K562 (cell line): ENCODE results near the gene SLC2A8. TPM values are rescaled to one million over a fixed set of nuclear protein-coding genes. Genes with fewer than 3 reads are reported as not detected.

Experiments used
- ATF1 ChIP-seq, 2 experiments: fragments of 450-650 bp in 1 of 2; IDR thresholded peaks; 2 replicates each; pipeline ENCODE4 v1.6.1; 2016; ENCODE audit warnings: missing compliant biosample characterization in 1 of 2, missing genetic modification characterization in 1 of 2
- CCAR2 ChIP-seq: fragments of 200-400 bp; formaldehyde crosslinking; IDR thresholded peaks from 2 replicates; pipeline ENCODE4 v1.6.1; 2017; ENCODE audit warnings: mild to moderate bottlenecking, low read depth, low read length
- ERF ChIP-seq: fragments of 450-650 bp; formaldehyde crosslinking; IDR thresholded peaks from 2 replicates; pipeline ENCODE4 v1.4.0; 2020; ENCODE audit warnings: mild to moderate bottlenecking, mixed read lengths
- FOS ChIP-seq: IDR thresholded peaks from 3 replicates; pipeline ENCODE4 v1.6.1; 2011; ENCODE audit not compliant: insufficient read length; ENCODE audit errors: extremely low read depth
- FOXK1 ChIP-seq: sonication (generic); formaldehyde crosslinking; IDR thresholded peaks from 2 replicates; pipeline ENCODE4 v1.8.0; 2022; ENCODE audit warnings: missing genetic modification reagents, mild to moderate bottlenecking, borderline replicate concordance
- MCM2 ChIP-seq: fragments of 450-650 bp; IDR thresholded peaks from 2 replicates; pipeline ENCODE4 v1.6.1; 2017; ENCODE audit warnings: low read depth, mild to moderate bottlenecking
- NFRKB ChIP-seq: fragments of 450-650 bp; IDR thresholded peaks from 2 replicates; pipeline ENCODE4 v1.6.1; 2016; ENCODE audit warnings: low read depth
- SMARCE1 ChIP-seq: fragments of 450-650 bp; IDR thresholded peaks from 2 replicates; pipeline ENCODE4 v1.7.1; 2016; ENCODE audit warnings: mild to moderate bottlenecking
- ZFP36 ChIP-seq: fragments of 150-350 bp; IDR thresholded peaks from 2 replicates; pipeline ENCODE4 v1.6.1; 2018; ENCODE audit warnings: low read length, low read depth; ENCODE audit not compliant: partially characterized antibody
- ZNF174 ChIP-seq: fragments of 250-450 bp; sonication (Bioruptor Pico); IDR thresholded peaks from 2 replicates; pipeline ENCODE4 v1.4.0; 2020; ENCODE audit warnings: mild to moderate bottlenecking
- ZNF668 ChIP-seq: fragments of 250-450 bp; sonication (Bioruptor Pico); IDR thresholded peaks from 2 replicates; pipeline ENCODE4 v1.8.0; 2022; ENCODE audit warnings: mild to moderate bottlenecking, inconsistent platforms
- polyA plus RNA-seq, 8 experiments: library from polyadenylated mRNA; depleted of rRNA in 4 of 8; stranded (reverse) in 5 of 8; unstranded in 3 of 8; fragments of >200 nt; fragmentation: Nextera tagmentation in 2 of 8; fragmentation: Illumina TruSeq in 1 of 8; extraction: Ambion mirVana in 2 of 8; extraction: Trizol in 1 of 8; gene quantifications; 2 replicates each; pipeline versions ENCODE4 v1.2.1 to v1.2.3, GENCODE V29; 2011 to 2014; ENCODE audit warnings: inconsistent platforms in 1 of 8, missing spikeins in 1 of 8
- total RNA-seq, 7 experiments: library from RNA; depleted of rRNA in 6 of 7; stranded (reverse); fragments of >200 nt in 6 of 7; fragmentation: Illumina TruSeq in 2 of 7; extraction: Trizol in 2 of 7; gene quantifications; 2 replicates each; pipeline versions ENCODE4 v1.2.1 to v1.2.3, GENCODE V29; 2011 to 2021; ENCODE audit warnings: low replicate concordance in 1 of 7
- TF ChIP-seq, protein P1 (sequence below): fragments of 450-650 bp; IDR thresholded peaks from 2 replicates; pipeline ENCODE4 v1.6.1; 2018; ENCODE audit not compliant: partially characterized antibody
- TF ChIP-seq, protein P2 (sequence below): sonication (generic); formaldehyde crosslinking; IDR thresholded peaks from 2 replicates; pipeline ENCODE4 v1.8.0; 2023; ENCODE audit warnings: mild to moderate bottlenecking, missing genetic modification reagents
- TF ChIP-seq, protein P3 (sequence below): fragments of 450-650 bp; IDR thresholded peaks from 2 replicates; pipeline ENCODE4 v1.7.1; 2018; ENCODE audit warnings: mild to moderate bottlenecking, low read depth; ENCODE audit not compliant: partially characterized antibody
- TF ChIP-seq, protein P4 (sequence below): sonication (generic); formaldehyde crosslinking; IDR thresholded peaks from 2 replicates; pipeline ENCODE4 v1.5.0; 2020; ENCODE audit warnings: missing genetic modification reagents

SLC2A8 gene
- total and polyA plus RNA-seq, 9 of the 15 experiments (the other 6 are each of a cell fraction or from before 2014, with no cell fraction given): 0.13 to 12.9 (median 5.2) TPM

DNA sequence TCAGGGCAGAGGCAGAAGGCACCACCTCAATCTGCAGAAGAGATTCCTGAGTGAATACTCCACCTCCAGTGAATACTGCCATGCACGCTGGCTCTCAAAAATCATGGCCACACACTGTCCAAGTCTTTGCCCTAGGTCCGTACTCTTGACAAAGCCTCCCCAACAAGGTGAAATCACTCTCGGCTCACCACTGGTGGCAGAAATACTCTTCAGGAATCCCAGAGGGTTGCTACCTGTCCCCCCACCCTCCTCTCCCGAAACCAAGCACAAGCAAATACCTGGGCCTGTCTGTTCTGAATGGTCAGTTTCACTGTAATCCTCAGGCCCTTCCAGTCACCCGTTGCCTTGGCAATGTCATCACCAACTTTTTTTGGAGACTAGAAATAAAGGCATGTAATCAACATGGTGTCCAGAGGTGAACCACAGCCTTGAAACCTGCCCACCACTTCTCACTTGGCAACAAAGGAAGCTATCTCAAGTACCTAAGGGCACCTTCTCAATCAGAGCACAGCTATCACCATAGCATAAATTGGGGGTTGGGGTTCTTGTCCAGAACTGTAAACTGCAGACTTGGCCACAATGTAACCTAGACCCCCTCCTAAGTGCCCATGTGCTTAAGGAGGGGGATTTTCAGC is 52.5 kb downstream of the SLC2A8 start (continued):
- TF ChIP-seq, protein P1, sequence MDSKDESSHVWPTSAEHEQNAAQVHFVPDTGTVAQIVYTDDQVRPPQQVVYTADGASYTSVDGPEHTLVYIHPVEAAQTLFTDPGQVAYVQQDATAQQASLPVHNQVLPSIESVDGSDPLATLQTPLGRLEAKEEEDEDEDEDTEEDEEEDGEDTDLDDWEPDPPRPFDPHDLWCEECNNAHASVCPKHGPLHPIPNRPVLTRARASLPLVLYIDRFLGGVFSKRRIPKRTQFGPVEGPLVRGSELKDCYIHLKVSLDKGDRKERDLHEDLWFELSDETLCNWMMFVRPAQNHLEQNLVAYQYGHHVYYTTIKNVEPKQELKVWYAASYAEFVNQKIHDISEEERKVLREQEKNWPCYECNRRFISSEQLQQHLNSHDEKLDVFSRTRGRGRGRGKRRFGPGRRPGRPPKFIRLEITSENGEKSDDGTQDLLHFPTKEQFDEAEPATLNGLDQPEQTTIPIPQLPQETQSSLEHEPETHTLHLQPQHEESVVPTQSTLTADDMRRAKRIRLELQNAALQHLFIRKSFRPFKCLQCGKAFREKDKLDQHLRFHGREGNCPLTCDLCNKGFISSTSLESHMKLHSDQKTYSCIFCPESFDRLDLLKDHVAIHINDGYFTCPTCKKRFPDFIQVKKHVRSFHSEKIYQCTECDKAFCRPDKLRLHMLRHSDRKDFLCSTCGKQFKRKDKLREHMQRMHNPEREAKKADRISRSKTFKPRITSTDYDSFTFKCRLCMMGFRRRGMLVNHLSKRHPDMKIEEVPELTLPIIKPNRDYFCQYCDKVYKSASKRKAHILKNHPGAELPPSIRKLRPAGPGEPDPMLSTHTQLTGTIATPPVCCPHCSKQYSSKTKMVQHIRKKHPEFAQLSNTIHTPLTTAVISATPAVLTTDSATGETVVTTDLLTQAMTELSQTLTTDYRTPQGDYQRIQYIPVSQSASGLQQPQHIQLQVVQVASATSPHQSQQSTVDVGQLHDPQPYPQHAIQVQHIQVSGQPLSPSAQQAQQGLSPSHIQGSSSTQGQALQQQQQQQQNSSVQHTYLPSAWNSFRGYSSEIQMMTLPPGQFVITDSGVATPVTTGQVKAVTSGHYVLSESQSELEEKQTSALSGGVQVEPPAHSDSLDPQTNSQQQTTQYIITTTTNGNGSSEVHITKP: no peak
- TF ChIP-seq ZNF174 (CRISPR knock-in tag): no peak
- TF ChIP-seq, protein P2, sequence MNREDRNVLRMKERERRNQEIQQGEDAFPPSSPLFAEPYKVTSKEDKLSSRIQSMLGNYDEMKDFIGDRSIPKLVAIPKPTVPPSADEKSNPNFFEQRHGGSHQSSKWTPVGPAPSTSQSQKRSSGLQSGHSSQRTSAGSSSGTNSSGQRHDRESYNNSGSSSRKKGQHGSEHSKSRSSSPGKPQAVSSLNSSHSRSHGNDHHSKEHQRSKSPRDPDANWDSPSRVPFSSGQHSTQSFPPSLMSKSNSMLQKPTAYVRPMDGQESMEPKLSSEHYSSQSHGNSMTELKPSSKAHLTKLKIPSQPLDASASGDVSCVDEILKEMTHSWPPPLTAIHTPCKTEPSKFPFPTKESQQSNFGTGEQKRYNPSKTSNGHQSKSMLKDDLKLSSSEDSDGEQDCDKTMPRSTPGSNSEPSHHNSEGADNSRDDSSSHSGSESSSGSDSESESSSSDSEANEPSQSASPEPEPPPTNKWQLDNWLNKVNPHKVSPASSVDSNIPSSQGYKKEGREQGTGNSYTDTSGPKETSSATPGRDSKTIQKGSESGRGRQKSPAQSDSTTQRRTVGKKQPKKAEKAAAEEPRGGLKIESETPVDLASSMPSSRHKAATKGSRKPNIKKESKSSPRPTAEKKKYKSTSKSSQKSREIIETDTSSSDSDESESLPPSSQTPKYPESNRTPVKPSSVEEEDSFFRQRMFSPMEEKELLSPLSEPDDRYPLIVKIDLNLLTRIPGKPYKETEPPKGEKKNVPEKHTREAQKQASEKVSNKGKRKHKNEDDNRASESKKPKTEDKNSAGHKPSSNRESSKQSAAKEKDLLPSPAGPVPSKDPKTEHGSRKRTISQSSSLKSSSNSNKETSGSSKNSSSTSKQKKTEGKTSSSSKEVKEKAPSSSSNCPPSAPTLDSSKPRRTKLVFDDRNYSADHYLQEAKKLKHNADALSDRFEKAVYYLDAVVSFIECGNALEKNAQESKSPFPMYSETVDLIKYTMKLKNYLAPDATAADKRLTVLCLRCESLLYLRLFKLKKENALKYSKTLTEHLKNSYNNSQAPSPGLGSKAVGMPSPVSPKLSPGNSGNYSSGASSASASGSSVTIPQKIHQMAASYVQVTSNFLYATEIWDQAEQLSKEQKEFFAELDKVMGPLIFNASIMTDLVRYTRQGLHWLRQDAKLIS (CRISPR knock-in tag): no peak
- no peak for TF ChIP-seq ZNF668 (CRISPR knock-in tag)
- TF ChIP-seq ATF1 (CRISPR knock-in tag; IDR thresholded peaks at IDR 0.05): no peak
- no peak for TF ChIP-seq ATF1 (tag; IDR thresholded peaks at IDR 0.05)
- no peak for TF ChIP-seq SMARCE1
- TF ChIP-seq MCM2: no peak
- TF ChIP-seq FOXK1 (CRISPR knock-in tag): no peak
- TF ChIP-seq, protein P3, sequence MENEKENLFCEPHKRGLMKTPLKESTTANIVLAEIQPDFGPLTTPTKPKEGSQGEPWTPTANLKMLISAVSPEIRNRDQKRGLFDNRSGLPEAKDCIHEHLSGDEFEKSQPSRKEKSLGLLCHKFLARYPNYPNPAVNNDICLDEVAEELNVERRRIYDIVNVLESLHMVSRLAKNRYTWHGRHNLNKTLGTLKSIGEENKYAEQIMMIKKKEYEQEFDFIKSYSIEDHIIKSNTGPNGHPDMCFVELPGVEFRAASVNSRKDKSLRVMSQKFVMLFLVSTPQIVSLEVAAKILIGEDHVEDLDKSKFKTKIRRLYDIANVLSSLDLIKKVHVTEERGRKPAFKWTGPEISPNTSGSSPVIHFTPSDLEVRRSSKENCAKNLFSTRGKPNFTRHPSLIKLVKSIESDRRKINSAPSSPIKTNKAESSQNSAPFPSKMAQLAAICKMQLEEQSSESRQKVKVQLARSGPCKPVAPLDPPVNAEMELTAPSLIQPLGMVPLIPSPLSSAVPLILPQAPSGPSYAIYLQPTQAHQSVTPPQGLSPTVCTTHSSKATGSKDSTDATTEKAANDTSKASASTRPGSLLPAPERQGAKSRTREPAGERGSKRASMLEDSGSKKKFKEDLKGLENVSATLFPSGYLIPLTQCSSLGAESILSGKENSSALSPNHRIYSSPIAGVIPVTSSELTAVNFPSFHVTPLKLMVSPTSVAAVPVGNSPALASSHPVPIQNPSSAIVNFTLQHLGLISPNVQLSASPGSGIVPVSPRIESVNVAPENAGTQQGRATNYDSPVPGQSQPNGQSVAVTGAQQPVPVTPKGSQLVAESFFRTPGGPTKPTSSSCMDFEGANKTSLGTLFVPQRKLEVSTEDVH: no peak
- TF ChIP-seq ERF (CRISPR knock-in tag): no peak
- no peak for TF ChIP-seq NFRKB
- TF ChIP-seq FOS: no peak
- TF ChIP-seq CCAR2: no peak
- TF ChIP-seq, protein P4, sequence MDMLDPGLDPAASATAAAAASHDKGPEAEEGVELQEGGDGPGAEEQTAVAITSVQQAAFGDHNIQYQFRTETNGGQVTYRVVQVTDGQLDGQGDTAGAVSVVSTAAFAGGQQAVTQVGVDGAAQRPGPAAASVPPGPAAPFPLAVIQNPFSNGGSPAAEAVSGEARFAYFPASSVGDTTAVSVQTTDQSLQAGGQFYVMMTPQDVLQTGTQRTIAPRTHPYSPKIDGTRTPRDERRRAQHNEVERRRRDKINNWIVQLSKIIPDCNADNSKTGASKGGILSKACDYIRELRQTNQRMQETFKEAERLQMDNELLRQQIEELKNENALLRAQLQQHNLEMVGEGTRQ (CRISPR knock-in tag): no peak
- TF ChIP-seq ZFP36: no peak
